HG03280 (cell line): ENCODE data around the gene MMAB.

Source experiments
- ATAC-seq: cut with Tn5 transposase; IDR thresholded peaks from one replicate; pipeline ENCODE4 v1.9.1; 2021; ENCODE audit warnings: mild to moderate bottlenecking, moderate library complexity; ENCODE audit not compliant: unreplicated experiment

MMAB gene

DNA sequence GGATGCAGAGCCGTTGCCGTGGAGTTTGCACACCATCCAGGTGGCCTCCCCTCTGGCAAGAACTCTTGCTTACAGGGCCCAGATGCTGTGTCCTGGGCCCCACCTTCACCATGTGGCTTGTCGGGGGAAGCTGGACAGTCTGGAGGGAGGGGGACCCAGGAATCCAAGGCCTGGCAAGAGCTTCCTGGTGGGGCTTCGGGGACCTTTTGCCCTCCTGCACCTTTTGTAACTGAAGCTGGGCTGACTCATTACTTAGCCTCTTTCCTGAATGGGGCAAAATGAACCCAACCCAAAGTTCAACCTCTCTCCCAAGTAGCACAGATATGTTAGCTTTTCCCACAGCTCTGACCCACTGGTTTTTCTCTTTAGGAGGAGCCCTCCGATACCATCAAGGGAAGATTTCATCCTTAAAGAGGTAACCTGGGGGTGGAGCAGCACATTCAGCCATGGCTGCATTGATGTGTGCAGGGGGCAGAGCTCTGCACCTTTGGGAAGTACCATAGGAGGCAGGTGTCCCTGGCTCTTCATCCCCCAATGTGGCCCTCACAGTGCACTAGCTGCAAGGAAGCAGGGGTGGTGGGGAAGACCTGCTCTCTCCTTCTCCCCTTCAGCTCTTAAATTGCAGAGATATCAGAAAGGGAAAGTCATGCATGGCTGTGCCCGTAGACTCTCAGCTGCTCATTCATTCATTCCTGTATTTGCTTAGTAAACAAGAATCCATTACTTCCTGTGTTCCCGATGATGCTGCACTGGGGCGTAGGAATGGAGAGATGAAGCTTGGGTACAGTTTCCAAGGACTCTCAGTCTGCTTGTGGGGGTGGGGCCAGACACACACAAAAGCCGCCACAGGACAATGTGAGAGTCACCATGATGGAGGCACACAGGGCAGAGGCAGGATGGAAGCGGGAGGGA lies 13.3 kb upstream of the MMAB start:
- ATAC-seq = no peak

DNA sequence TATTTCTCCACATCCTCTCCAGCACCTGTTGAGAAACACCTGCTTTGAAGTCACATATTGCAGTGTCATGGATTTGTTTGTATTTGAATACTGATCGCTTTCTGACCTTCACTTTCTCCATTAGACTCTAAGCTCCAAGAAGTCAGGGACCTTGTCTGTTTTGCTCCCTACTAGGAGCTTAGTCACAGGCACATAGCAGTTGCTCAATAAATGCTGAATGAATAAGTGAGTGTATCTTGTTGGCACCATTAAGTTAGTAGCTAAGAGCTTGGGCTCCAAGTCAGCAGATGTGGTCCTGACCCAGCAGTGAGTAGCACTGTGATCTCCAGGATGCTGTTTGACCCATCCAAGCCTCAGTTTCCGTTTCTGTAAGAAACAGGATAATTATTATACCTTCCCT lies 10.4 kb upstream of the MMAB start:
- no peak for ATAC-seq

DNA sequence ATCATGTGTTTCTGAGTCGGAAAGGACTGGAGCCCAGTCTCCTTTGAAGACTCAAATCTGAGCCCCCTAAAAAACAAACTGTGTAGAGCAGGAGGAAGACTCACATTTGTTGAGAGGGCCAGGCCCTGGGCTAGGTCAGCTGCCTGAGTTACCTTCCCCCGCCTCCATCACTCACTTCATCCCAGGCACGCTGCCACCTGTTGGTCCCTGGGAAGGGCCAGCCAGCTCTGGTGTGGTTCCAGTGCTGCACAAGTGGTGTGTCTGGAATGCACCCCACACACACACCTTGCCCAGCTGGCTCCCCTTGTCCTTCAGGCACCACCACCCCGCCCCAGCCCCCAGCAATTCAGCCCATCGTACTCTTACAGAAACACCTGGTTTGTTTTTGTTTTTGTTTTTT lies 9.3 kb upstream of the MMAB start:
- no peak for ATAC-seq

DNA sequence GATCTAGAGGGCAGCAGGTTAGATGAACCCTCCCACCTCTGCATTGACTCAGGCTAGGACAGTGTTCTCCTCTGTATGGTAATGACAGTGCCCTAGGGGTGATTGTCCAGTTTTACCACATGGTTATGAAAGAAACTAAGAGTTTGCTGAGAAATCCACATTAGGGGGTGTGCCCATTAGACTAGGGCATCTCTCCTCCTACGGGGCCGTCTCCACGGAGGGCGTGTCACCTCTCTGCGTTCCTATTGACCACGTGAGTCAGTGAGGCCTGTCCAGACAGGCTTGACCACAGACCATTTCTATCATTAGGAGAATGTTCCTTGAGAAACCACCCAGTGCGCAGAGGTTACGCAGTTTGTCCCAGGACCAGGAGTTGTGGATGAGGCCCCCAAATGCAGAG lies 8.6 kb upstream of the MMAB start:
- no peak for ATAC-seq

DNA sequence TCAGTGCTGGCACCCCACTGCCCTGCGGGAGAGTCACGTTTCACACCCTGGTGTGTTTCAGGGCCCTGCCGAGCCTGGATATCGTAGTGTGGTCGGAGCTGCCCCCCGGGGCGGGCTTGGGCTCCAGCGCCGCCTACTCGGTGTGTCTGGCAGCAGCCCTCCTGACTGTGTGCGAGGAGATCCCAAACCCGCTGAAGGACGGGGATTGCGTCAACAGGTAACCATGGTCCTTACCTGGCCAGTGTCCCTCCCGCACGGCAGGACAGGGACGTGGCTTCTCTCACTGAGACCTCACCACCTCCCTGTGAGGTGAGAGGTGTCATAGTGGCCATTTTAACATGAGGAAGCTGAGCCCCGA lies 8.0 kb upstream of the MMAB start:
- ATAC-seq = no peak

DNA sequence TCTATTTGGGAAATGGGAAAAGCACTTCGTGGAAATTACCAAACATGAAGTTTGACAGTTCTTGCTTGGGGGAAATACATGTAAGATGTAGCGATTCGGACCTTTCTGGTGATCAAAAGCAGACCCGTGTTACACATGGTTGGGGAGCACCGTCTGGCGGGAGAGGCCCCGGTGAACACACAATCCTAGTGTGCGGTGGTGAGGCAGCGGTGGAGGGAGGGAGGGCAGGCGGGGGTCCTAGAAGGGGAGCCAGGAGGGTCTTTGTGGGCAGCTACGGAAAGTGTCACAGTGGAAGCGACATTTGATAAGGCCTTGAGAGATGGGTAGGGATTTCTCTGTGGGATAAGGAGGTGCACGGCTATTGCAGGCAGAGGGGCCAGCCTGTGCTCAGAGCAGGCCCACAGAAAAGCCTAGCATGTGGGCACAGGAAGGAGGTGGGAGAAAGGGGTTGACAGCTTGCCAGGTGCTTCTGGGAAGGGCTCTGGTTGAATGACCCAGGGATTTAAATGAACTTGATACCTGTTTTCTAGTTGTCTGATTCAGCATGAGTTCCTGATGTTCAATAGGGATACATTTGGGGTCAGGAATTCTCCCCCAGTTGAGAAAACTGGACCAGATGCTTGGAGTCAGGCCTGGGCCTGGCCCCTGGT lies 7.5 kb upstream of the MMAB start:
- no peak for ATAC-seq

DNA sequence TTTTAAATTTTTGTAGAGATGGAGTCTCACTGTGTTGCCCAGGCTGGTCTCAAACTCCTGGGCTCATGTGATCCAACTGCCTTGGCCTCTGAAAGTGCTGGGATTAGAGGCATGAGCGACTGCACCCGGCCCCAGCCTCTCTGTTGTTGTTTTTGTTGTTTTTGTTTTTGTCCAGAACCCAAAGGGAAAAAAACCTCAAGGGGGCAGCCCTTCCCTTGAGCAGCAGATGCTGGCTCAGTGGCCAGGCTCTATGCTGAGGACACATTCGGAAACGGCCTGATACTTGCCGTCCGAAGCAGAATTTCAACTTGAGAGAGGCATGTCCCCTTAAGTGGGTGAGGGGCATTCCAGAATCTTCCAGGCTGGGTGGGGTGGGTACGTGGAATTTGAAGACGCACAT lies 7.0 kb upstream of the MMAB start:
- ATAC-seq = no peak

DNA sequence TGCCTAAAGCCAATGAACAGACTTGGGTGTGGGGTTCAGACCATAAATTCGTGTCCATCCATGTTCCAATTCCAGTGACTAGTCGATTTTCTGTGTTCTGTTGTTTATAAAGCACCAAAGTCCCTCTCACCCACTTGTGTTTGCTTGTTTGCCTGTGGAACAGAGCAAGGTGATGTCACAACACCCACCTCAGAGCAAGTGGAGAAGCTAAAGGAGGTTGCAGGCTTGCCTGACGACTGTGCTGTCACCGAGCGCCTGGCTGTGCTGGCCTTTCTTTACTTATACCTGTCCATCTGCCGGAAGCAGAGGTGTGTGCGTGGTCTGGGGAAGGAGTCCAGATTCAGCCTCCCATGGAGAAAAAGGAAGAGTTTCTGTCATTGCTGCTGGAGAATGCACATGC lies 6.3 kb upstream of the MMAB start:
- ATAC-seq = no peak

DNA sequence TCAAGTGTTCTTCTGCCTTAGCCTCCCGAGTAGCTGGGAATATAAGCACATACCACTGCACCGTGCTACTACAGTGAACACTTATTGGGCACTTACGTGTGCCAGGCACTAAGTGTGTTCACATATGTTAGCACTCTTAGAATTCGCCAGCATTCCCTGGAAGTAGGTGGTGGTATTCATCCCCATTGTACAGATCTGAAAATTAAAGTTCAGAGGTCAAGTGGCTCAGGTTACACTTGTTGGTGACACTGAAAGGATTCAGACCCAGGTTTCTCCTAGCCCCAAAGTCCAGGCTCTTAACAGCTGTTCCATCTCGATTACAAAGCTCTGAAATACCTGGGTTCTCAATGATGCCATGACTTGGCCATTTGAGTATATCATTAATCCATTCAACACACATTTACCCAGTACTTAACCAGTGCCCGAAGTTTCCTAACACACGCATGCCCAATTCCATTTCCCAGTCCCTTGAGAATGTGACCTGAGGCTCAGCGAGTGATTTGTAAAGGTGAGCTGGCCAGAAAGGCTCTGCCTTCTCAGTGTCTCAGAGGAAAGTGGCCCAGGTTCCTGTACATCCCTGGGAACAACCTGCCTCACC lies 5.1 kb upstream of the MMAB start:
- ATAC-seq = no peak

DNA sequence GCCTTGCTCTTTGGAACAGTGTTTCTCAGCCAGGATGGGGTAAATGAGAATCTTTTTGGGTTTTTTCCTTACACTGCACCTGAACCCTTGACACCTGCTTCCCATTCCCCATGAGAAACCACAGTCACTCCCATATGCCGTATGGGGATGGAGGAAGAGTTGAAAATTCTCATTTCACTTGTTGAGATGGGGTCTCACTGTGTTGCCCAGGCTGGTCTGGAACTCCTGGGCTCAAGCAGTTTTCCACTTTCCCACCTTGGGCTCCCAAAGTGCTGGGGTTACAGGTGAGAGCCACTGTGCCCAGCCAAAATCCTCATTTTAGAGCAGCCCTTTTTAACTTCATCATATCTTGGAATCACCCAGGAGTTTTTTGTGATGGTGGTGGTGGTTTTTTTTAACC lies 4.0 kb upstream of the MMAB start:
- no peak for ATAC-seq

DNA sequence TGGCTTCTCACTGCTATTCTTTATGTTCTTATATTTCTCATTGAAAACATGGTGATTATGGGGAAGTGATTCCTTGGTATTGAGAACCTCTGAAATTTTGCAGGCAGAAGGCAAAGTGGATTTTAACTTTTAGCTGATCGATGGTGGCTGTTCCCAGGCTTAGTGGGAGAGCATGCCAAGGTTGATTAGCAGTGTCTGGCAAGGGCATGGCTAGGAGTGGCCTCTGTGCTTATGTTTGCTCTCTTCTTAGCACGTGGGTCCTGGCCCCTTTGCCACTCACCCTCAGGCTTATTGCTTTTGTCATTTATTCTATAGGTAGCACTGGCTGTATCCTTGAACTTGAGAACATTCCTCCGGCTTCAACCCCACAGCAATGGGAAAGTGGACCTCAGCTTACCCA lies 2.4 kb upstream of the MMAB start:
- ATAC-seq = no peak

DNA sequence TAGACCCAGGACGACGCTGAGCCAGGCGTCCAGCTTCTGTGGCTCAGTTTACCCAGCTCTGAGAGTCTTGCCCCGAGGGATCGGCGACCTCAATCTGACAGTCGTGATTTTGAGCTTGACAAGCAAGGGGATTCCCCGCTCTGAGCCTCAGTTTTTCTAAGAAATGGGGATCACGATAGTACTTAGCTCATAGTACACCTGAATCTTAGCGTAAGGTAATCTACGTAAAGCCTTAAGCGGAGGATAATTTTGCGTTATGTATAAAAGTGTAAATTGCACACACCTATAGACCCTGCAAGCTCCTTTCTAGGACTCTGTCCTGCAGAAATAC lies 575 bp upstream of the MMAB start:
- ATAC-seq = no peak

DNA sequence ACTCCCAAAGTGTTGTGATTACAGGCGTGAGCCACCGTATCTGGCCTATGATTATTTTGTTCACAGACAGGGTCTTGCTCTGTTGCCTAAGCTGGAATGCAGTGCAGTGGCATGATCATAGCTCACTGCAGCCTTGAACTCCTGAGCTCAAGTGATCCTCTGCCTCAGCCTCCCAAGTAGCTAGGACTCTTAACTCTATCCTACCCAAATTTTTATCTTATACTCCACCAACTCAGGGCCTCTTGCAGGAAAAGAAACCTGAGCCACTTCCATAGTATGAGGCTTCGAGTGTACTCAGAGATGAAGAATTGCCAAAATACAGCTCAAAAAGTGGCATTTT lies 828 bp downstream of the MMAB start:
- ATAC-seq = no peak

DNA sequence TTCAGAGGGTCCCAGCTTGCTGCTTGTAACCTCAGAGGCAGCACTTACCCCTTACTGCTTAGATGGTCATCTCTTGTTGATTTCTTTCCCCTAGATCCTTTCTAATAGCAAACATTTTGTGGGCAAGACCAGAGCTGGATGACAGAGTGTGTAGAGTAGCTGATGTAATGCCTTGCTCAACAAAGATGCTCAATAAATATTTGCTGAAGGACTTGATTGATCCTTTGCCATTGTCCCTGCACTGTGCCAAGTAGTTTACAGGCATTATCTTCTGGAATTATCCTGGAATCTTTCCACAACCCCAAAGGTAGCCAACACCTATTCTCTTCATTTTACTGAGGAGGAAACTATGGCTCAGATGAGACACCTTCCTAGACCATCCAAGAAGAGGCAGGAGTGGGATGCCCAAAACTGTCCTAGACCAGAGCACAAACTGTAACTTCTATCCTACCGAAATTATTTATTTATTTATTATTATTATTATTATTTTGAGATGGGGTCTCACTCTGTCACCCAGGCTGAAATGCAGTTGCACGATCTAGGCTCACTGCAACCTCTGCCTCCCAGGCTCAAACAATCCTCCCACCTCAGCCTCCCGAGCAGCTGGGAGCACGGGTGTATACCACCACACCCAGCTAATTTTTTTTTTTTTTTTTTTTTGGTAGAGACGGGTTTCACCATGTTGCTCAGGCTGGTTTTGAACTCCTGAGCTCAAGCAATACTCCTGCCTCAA lies 1.4 kb downstream of the MMAB start:
- no peak for ATAC-seq

DNA sequence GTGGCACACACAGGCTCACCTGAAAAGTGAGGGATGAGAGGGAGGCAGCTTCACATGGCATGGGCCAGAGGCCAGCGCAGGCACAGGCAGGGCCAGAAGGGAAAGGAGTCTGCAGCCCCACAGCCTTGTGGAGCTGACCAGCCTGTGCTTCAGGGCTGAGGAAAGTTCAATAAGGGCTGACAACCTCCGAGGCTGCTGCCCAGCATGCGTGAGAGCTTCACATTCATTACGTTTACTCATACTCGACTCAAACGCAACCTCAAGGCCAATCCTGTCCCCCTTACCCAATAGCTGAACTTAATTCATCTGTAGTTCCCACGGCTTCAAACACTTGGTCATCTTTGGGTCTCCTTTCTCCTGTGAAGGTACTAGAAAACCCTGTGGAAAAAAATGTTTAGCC lies 4.8 kb downstream of the MMAB start:
- ATAC-seq = no peak

DNA sequence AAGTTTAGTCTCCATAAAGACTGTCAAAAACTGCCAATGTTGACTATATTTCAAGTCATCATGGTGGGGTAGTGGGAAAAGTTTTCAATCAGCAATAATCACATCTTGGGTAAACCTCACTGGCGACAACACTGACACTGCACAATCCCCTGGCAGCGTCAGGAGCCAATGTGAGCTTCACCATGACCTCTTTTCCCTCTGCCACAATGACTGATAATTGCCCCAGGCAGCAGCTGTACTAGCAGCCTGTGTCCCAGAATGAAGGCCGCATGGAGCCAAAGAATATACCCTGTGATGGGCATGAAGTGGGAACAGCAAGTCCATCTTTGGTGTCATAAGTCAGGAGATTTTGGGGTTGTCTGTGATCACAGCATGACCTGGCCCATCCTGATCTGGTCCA lies 5.3 kb downstream of the MMAB start:
- ATAC-seq = no peak

DNA sequence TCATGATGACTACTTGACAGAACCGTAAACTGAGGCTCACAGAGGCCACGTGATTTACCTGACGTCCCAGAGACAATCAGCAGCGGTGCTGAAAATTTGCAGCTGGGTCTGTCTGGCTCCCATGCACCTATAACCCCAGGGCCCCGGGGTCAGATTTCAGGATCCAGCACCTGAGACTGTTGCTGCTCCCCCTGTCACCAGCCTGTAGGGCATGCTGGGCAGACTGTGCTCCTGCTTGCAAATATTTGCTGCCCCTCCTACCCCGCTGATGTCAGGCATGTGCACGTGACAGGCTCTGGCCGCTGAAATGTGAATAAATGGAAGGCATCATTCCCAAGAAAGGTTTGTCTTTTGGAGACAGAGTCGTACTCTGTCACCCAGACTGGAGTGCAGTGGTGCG lies 6.0 kb downstream of the MMAB start:
- no peak for ATAC-seq

DNA sequence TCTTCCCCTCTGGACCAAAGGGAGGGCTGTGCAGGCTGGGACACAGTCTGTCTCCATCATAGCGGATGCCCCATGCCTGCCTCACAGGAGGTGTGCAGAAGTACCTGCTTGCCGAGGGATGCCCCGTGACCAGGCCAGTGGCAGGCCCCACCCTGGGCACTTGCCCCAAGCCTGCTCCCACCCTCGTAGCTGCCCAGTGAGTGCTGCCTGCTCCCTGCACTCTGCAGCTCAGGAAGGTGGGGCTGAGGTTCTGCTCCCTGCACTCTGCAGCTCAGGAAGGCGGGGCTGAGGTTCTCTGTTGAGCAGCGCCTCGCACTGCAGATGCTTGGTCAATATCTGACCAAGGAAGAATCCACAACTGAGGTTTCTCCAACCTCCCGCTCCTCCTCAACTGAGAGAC lies 6.9 kb downstream of the MMAB start:
- ATAC-seq = no peak

DNA sequence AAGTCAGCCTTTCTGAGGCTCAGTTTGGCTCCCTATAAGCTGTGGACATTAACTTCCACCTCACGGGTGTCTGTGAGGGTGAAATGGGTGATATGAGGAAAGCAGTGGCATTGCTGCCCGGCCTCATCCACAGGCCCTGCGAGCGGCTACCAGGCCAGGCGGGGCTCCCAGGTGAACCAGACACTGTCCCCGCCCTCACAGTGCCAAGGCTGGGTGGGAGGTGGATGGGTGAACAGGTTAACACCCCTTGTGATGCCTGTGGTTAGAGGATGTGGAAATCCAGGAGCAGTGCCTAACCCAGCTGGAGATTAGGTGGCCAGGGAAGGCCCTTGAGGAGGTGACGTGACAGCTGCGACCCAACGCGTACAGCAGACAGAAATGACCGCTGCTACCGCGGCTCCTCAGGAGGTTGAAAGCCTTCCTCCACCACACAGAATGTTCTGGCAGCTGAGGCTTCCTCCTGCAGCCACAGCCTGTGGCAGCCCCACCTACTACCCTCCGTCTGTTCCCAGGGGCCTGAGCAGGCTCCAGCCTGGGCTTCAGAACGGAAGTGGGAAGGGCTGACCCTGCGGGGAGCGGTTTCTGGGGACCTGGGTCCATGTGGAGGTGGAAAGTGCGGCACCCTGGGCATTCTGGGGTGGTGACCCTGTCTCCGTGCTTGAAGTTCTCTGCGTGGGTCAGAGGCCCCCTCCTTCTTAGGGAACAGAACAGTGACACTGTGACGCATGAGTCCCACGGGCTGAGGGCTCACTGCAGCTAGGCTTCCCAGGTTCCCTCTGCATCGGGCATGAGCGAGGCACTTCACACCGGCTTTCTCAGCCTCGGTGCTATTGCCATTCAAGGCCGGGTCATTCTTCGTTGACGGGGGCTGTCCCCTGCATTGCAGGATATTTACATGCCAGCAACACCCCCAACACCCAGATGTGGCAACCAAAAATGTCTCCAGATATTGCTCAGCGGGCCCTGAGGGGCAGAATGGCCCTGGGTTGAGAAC lies 9.7 kb downstream of the MMAB start:
- no peak for ATAC-seq

DNA sequence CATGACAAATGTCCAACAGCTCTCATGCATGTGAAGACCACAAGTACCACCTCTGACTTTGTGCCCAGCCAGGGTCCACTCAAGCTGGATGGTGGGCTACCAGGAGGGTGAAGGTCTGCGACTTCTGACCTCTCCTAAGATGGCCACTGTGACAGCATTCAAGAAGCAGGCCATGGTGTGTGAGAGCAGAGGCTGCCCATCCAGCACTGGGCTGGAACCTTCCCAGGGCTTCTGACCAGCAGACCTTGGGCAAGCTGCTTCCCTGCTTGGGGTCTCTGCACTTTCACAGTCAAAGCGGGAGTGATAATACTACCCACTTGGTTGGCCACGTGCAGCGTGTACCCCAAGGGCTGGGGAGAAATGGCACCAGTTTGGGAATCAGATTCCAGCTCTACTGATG lies 10.4 kb downstream of the MMAB start:
- no peak for ATAC-seq

DNA sequence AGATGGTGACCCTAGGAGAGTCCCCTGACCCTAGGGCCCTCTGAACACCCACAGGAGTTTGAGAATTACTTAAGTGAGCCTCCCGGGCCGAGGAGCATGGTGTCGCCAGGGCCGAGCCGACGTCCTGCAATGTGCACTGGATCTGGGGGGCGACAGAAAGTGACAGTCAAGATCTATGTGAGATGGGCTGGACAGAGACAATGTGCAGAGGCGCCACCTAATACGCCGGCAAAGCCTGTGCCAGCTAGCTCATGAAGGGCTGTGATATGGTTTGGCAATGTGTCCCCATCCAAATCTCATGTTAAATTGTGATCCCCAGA lies 11.6 kb downstream of the MMAB start:
- no peak for ATAC-seq
